GM21528 (cell line): ENCODE results near the gene NR2F1.

ENCODE experiments used
- ATAC-seq: cut with Tn5 transposase; IDR thresholded peaks from one replicate; pipeline ENCODE4 v1.9.1; 2021; ENCODE audit warnings: mild to moderate bottlenecking, moderate library complexity; ENCODE audit not compliant: unreplicated experiment, low FRiP score

The NR2F1 gene

GRCh38 chr5:93635991-93636390 is 53.0 kb downstream of the NR2F1 start:
- ATAC-seq: peak; percentile 79

DNA sequence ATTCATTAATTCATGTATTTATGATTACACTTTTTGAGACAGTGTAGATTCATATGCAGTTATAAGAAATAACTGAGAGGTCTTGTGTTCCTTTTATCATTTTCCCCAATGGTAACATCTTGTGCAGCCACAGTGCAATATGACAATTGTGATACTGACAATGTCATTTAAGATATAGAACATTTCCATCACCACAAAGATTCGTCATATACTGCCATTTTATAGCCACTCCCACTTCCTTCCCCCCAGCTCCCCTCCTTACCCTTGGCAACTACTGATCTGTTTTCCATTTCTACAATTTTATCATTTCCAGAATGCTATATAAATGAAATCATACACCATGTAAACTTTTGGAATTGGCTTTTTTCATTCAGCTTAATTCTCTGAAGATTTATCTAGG is 53.8 kb downstream of the NR2F1 start:
- no peak for ATAC-seq

- ATAC-seq: no peak
Observed at GRCh38 chr5:93637697-93638096, 54.7 kb downstream of the NR2F1 start.

DNA sequence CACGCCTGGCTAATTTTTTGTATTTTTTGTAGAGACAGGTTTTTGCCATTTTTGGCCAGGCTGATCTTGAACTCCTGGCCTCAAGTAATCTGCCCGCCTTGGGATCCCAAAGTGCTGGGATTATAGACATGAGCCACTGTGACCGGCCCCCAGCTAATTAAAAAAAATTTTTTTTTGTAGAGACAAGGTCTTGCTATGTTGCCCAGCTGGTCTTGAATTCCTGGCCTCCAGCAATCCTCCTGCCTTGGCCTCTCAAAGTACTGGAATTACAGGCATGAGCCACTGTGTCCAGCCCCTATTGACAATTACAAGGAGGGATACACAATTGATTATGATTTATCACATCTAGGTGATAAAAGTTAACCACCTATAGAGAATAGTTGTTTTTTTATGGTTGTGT is 59.5 kb downstream of the NR2F1 start:
- no peak for ATAC-seq
